ENCODE measurements around the gene MGARP.

The MGARP gene

DNA sequence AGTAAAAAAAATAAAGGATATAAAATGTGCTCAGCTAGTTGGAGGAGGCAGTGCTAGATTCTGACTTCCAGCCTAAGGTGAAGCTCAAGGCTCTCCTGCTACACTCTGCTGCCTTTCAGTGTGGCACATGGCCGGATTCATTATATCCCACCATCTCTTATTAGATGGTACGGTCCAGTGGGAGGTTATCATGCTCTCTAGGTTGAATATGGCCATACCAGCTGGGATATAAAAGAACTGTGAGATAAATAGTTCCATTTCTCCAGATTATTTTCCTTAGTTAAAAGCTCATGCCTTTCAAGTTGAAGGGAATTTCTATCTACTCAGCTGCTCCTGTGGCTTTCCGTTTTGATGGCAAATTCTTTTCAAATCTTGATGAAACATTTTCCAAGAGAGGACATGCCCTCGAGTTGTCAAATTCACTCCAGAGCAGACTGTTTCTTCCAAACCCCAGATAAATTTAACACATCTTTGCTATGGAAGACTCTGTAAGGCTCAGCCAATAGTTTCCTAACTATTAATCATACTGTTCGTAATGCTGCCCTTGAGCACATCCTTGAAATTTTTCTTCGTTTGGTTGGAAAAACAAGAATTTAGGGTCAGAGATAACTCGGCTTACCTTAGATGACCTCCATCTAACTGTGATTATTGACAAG, 2.2 kb upstream of the MGARP start:
- H3K36me3 ChIP-seq (ENCODE audit: low read length) = no peaks in the 10 kb centered on the region
- no peak for TF ChIP-seq EZH2phosphoT487 (conservative IDR thresholded peaks at IDR 0.05; ENCODE audit: low read length)
- TF ChIP-seq, protein P1, sequence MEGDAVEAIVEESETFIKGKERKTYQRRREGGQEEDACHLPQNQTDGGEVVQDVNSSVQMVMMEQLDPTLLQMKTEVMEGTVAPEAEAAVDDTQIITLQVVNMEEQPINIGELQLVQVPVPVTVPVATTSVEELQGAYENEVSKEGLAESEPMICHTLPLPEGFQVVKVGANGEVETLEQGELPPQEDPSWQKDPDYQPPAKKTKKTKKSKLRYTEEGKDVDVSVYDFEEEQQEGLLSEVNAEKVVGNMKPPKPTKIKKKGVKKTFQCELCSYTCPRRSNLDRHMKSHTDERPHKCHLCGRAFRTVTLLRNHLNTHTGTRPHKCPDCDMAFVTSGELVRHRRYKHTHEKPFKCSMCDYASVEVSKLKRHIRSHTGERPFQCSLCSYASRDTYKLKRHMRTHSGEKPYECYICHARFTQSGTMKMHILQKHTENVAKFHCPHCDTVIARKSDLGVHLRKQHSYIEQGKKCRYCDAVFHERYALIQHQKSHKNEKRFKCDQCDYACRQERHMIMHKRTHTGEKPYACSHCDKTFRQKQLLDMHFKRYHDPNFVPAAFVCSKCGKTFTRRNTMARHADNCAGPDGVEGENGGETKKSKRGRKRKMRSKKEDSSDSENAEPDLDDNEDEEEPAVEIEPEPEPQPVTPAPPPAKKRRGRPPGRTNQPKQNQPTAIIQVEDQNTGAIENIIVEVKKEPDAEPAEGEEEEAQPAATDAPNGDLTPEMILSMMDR (IDR thresholded peaks at IDR 0.05; ENCODE audit: insufficient read depth, low read length, poor library complexity, severe bottlenecking) = no peak
- no peaks in the 10 kb centered on the region for H3K9me2 ChIP-seq (replicated peaks; ENCODE audit: insufficient read depth, low read length)
- no peaks in the 10 kb centered on the region for H4K20me1 ChIP-seq (ENCODE audit: low read depth, low read length)
- H3K4me3 ChIP-seq (ENCODE audit: insufficient read depth, low read length, poor library complexity, severe bottlenecking) = no peak overlapping the region
- H3K27ac ChIP-seq (ENCODE audit: low read depth, low read length) = no peak overlapping the region
- no peak overlapping the region for H3K4me2 ChIP-seq (ENCODE audit: low read depth, low read length, poor library complexity, severe bottlenecking)
- no peaks in the 10 kb centered on the region for H3F3A ChIP-seq (ENCODE audit: insufficient read depth)
- no peak overlapping the region for H2AFZ ChIP-seq (ENCODE audit: low read depth, low read length, severe bottlenecking)
- H3K79me2 ChIP-seq (ENCODE audit: insufficient read depth, low read length) = no peaks in the 10 kb centered on the region
- no peaks in the 10 kb centered on the region for H3K9me3 ChIP-seq (ENCODE audit: insufficient read depth, low read length)
- H3K27me3 ChIP-seq (ENCODE audit: low read length) = no peaks in the 10 kb centered on the region
- no peak overlapping the region for H3K9ac ChIP-seq (ENCODE audit: low read length)

DNA sequence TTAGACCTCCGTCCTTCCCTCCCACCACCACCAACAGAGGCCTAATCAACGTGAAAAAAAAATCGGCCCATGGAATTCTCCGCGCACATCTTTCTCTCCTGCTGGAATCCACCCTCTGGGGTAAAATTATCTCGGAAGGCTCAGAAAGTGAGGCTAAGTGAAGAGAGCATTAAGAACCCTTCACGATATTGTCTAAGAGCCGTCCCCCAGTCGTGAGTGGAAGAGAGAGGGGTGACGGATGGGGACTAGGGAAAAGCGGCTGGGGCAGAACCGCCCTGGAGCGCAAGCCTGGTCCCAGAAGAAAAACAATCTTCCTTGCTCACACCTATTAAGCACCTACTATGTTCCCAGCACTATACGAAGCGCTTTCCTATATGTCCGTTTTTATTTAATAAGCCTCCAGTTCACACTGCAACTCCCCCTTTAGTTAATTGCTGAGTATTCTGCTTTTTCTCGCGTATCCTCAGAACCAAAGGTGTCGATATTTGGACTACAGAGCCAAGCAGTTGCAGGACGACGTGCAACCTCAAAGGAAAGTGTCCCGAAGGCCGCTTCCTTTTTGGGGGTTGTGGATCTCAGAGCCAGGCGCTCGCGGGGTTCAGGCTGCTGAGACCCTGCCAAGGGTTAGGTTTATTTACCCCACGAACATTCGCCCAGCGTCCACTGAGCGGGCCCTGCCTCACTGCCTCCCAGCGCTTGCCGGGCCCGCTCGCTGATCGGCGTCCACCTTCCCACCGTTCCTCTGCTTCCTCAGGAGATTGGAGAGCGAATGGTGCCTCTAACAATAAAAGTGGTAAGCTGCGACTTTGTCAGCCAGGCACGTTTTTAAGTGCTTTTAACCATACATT, 889 bp downstream of the MGARP start:
- Histone ChIP-seq H3K27ac (ENCODE audit: low read depth, low read length) (no peak overlapping the region), H3K27me3 (ENCODE audit: low read length) (no peaks in the 10 kb centered on the region), H4K20me1 (ENCODE audit: low read depth, low read length) (no peaks in the 10 kb centered on the region), H3K36me3 (ENCODE audit: low read length) (no peaks in the 10 kb centered on the region), H3F3A (ENCODE audit: insufficient read depth) (no peaks in the 10 kb centered on the region), H3K9me2 (replicated peaks; ENCODE audit: insufficient read depth, low read length) (no peaks in the 10 kb centered on the region), H2AFZ (ENCODE audit: low read depth, low read length, severe bottlenecking) (no peak overlapping the region), H3K4me3 (ENCODE audit: insufficient read depth, low read length, poor library complexity, severe bottlenecking) (no peak overlapping the region), H3K79me2 (ENCODE audit: insufficient read depth, low read length) (no peaks in the 10 kb centered on the region), H3K4me2 (ENCODE audit: low read depth, low read length, poor library complexity, severe bottlenecking) (peak overlapping the region; percentile 34), H3K9me3 (ENCODE audit: insufficient read depth, low read length) (no peaks in the 10 kb centered on the region), H3K9ac (ENCODE audit: low read length) (no peak overlapping the region)
- TF ChIP-seq, protein P1 (IDR thresholded peaks at IDR 0.05; ENCODE audit: insufficient read depth, low read length, poor library complexity, severe bottlenecking) = no peak
- no peak for TF ChIP-seq EZH2phosphoT487 (conservative IDR thresholded peaks at IDR 0.05; ENCODE audit: low read length)

DNA sequence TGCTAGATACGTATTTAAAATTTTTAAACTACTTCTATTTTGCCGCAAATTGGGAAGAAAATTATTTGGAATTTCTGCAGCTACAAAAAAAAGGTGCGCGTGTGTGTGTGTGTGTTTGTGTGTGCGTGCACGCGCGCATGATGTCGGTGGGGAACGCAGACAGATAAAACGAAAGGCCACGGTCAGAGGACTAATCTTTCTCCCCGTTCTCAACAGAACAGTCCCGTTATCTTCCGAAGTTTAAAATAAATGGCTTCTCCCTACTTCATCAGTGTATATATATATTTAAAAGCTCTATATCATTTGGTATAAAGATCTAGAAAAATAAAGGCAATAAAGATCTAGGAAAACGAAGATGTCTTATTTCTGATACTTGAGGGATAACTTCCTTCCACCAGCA, 1.5 kb downstream of the MGARP start:
- TF ChIP-seq EZH2phosphoT487 (conservative IDR thresholded peaks at IDR 0.05; ENCODE audit: low read length) = no peak
- TF ChIP-seq, protein P1 (IDR thresholded peaks at IDR 0.05; ENCODE audit: insufficient read depth, low read length, poor library complexity, severe bottlenecking) = no peak
- Histone ChIP-seq H4K20me1 (ENCODE audit: low read depth, low read length) (no peaks in the 10 kb centered on the region), H3K27me3 (ENCODE audit: low read length) (no peaks in the 10 kb centered on the region), H3K9ac (ENCODE audit: low read length) (no peak overlapping the region), H3K79me2 (ENCODE audit: insufficient read depth, low read length) (no peaks in the 10 kb centered on the region), H3F3A (ENCODE audit: insufficient read depth) (no peaks in the 10 kb centered on the region), H3K4me3 (ENCODE audit: insufficient read depth, low read length, poor library complexity, severe bottlenecking) (no peak overlapping the region), H2AFZ (ENCODE audit: low read depth, low read length, severe bottlenecking) (no peak overlapping the region), H3K4me2 (ENCODE audit: low read depth, low read length, poor library complexity, severe bottlenecking) (no peak overlapping the region), H3K27ac (ENCODE audit: low read depth, low read length) (no peak overlapping the region), H3K9me2 (replicated peaks; ENCODE audit: insufficient read depth, low read length) (no peaks in the 10 kb centered on the region), H3K36me3 (ENCODE audit: low read length) (no peaks in the 10 kb centered on the region), H3K9me3 (ENCODE audit: insufficient read depth, low read length) (no peaks in the 10 kb centered on the region)

All from SU-DHL-6 (cell line).